HL-60/S4 treated with phorbol 12-myristate 13-acetate at 8.2 ng/mL for 4 days and 3 days (cell line): ENCODE measurements around the gene KCNH8.

Experiments used
- in situ Hi-C: fragments of 300-500 bp; cut with MboI; formaldehyde crosslinking; loops from 2 replicates; pipeline ENCODE4 v1.15.0; 2022; ENCODE audit warnings: low sequenced_read_pairs

Gene KCNH8

GRCh38 chr3:19576343-19576742 is 428.0 kb downstream of the KCNH8 start:
- in situ Hi-C loops, result no loop called here
